Nephron (organoid): Measurements from ENCODE around the gene PSMB5.
"Not testable (repeated sequence)": the region's sequence is repeated elsewhere in the genome, so short reads cannot be mapped to it uniquely, and the experiment has no call there.

Experiments used
- H3K27ac Mint-ChIP-seq, 3 experiments: 2 replicates each; pipeline ENCODE4 v1.8.0; 2020; ENCODE audit warnings: mixed read lengths in 3 of 3, mild to moderate bottlenecking in 2 of 3, moderate library complexity in 1 of 3
- H3K27me3 Mint-ChIP-seq: 2 replicates; pipeline ENCODE4 v1.8.0; 2021; ENCODE audit warnings: low read depth, mild to moderate bottlenecking, moderate library complexity, mixed read lengths
- H3K36me3 Mint-ChIP-seq: 2 replicates; pipeline ENCODE4 v1.8.0; 2020; ENCODE audit warnings: low read depth, mixed read lengths
- H3K4me1 Mint-ChIP-seq: 2 replicates; pipeline ENCODE4 v1.8.0; 2020; ENCODE audit warnings: mixed read lengths
- H3K4me3 Mint-ChIP-seq, 3 experiments: 2 replicates each; pipeline ENCODE4 v1.8.0; 2020; ENCODE audit warnings: mild to moderate bottlenecking in 3 of 3, mixed read lengths in 3 of 3, moderate library complexity in 2 of 3
- H3K9me3 Mint-ChIP-seq: 2 replicates; pipeline ENCODE4 v1.8.0; 2020; ENCODE audit warnings: mixed read lengths
- TF ChIP-seq, protein P1 (sequence below), 3 experiments: fragments of 200-600 bp; sonication (generic); IDR thresholded peaks; one replicate each; pipeline ENCODE4 v1.5.0; 2021; ENCODE audit warnings: antibody characterized with exemption in 3 of 3; ENCODE audit not compliant: unreplicated experiment in 3 of 3

The PSMB5 gene

GRCh38 chr14:23005451-23006187, 29.1 kb downstream of the PSMB5 start:
- no peaks in the 10 kb centered on the region for H3K27me3 Mint-ChIP-seq
- no peaks in the 10 kb centered on the region for H3K9me3 Mint-ChIP-seq
- peak overlapping the region; percentile 92 to 97 (median 96) for H3K4me3 Mint-ChIP-seq
- H3K36me3 Mint-ChIP-seq, result no peaks in the 10 kb centered on the region
- TF ChIP-seq, protein P1, sequence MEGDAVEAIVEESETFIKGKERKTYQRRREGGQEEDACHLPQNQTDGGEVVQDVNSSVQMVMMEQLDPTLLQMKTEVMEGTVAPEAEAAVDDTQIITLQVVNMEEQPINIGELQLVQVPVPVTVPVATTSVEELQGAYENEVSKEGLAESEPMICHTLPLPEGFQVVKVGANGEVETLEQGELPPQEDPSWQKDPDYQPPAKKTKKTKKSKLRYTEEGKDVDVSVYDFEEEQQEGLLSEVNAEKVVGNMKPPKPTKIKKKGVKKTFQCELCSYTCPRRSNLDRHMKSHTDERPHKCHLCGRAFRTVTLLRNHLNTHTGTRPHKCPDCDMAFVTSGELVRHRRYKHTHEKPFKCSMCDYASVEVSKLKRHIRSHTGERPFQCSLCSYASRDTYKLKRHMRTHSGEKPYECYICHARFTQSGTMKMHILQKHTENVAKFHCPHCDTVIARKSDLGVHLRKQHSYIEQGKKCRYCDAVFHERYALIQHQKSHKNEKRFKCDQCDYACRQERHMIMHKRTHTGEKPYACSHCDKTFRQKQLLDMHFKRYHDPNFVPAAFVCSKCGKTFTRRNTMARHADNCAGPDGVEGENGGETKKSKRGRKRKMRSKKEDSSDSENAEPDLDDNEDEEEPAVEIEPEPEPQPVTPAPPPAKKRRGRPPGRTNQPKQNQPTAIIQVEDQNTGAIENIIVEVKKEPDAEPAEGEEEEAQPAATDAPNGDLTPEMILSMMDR (IDR thresholded peaks at IDR 0.05; ENCODE audit: unreplicated experiment in 3 of 3), result no peak
- H3K27ac Mint-ChIP-seq, result peak overlapping the region; percentile 99
- H3K4me1 Mint-ChIP-seq, result peaks cover 47% of the 10 kb centered on the region

GRCh38 chr14:23004274-23004673, 30.4 kb downstream of the PSMB5 start:
- peak overlapping the region in 1 of 3 experiments; percentile 38 for H3K4me3 Mint-ChIP-seq
- H3K36me3 Mint-ChIP-seq, H3K27ac Mint-ChIP-seq, H3K27me3 Mint-ChIP-seq, H3K9me3 Mint-ChIP-seq: not testable (repeated sequence)
- peaks cover 35% of the 10 kb centered on the region for H3K4me1 Mint-ChIP-seq

DNA sequence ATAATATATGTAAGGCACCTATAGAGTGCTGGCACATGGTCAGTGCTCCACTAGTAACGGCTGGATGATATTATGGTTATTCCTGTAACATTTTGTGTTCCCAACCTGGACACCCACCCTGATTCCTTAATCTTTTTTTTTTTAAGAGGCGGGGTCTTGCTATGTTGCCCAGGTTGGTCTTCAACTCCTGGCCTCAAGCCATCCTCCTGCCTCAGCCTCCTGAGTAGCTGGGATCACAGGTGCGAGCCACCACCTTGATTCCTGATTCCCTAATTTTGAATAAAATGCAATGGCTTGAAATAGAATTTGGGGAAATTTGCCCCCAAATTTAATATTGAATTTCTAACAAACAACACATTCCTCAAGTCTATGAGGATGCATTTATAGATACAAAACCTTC, 32.1 kb downstream of the PSMB5 start:
- no peak overlapping the region for H3K27ac Mint-ChIP-seq
- H3K27me3 Mint-ChIP-seq, result no peaks in the 10 kb centered on the region
- H3K36me3 Mint-ChIP-seq, result no peaks in the 10 kb centered on the region
- TF ChIP-seq, protein P1 (IDR thresholded peaks at IDR 0.05; ENCODE audit: unreplicated experiment in 3 of 3), result no peak
- no peak overlapping the region for H3K4me3 Mint-ChIP-seq
- H3K4me1 Mint-ChIP-seq, result peaks cover 25% of the 10 kb centered on the region
- no peaks in the 10 kb centered on the region for H3K9me3 Mint-ChIP-seq

- TF ChIP-seq, protein P1 (IDR thresholded peaks at IDR 0.05; ENCODE audit: unreplicated experiment in 3 of 3), result no peak
- H3K36me3 Mint-ChIP-seq, result no peaks in the 10 kb centered on the region
- H3K27ac Mint-ChIP-seq, result no peak overlapping the region
- H3K4me3 Mint-ChIP-seq, result no peak overlapping the region
- no peaks in the 10 kb centered on the region for H3K9me3 Mint-ChIP-seq
- H3K4me1 Mint-ChIP-seq, result peaks cover 10% of the 10 kb centered on the region
- H3K27me3 Mint-ChIP-seq, result no peaks in the 10 kb centered on the region
Measured at GRCh38 chr14:23000860-23001259, 33.8 kb downstream of the PSMB5 start.

DNA sequence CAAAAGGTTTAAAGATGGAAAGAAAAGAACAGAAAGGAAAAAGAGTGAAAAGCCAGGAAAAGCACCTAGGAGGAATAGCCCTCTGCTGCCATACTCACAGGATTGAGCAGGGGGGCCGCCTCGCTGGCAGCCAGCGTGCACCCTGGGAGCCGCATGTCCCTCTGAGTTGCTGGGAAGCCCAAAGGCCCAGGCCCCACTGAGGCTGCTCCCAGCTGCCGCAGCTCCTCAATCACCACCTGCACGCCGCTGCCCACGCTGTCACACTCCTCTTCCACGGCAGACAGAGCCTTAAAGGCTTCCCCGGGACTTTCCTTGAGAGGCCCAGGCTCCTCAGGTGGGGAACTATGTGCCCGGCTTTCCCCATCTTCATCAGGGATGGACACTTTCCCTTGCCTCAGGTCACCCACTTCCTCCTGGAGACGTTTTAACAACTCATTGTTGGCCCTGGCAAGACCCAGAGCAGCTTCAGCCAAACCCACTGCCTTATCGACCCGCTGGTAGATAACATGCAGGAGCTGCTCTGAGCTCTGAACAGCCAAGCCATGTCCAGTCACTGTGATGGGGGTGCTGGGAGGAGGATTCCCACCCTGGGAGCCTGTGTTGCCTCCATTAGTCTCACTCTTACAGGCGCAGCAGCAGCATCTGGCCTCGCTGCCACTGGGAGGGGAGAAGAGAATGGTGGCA, 36.2 kb downstream of the PSMB5 start:
- Mint-ChIP-seq H3K4me3 (peak overlapping the region in 1 of 3 experiments; percentile 13), H3K27me3 (no peaks in the 10 kb centered on the region), H3K9me3 (no peaks in the 10 kb centered on the region), H3K36me3 (no peaks in the 10 kb centered on the region), H3K4me1 (peaks cover 19% of the 10 kb centered on the region), H3K27ac (no peak overlapping the region)
- TF ChIP-seq, protein P1 (IDR thresholded peaks at IDR 0.05; ENCODE audit: unreplicated experiment in 3 of 3), result no peak

GRCh38 chr14:22997676-22998323, 36.9 kb downstream of the PSMB5 start:
- Mint-ChIP-seq H3K4me3 (no peak overlapping the region), H3K36me3 (peaks cover 4% of the 10 kb centered on the region), H3K27me3 (no peaks in the 10 kb centered on the region), H3K9me3 (no peaks in the 10 kb centered on the region), H3K27ac (no peak overlapping the region), H3K4me1 (peaks cover 23% of the 10 kb centered on the region)
- TF ChIP-seq, protein P1 (IDR thresholded peaks at IDR 0.05; ENCODE audit: unreplicated experiment in 3 of 3), result no peak
